Measurements from ENCODE around the gene USP31.

Gene USP31, protein sequence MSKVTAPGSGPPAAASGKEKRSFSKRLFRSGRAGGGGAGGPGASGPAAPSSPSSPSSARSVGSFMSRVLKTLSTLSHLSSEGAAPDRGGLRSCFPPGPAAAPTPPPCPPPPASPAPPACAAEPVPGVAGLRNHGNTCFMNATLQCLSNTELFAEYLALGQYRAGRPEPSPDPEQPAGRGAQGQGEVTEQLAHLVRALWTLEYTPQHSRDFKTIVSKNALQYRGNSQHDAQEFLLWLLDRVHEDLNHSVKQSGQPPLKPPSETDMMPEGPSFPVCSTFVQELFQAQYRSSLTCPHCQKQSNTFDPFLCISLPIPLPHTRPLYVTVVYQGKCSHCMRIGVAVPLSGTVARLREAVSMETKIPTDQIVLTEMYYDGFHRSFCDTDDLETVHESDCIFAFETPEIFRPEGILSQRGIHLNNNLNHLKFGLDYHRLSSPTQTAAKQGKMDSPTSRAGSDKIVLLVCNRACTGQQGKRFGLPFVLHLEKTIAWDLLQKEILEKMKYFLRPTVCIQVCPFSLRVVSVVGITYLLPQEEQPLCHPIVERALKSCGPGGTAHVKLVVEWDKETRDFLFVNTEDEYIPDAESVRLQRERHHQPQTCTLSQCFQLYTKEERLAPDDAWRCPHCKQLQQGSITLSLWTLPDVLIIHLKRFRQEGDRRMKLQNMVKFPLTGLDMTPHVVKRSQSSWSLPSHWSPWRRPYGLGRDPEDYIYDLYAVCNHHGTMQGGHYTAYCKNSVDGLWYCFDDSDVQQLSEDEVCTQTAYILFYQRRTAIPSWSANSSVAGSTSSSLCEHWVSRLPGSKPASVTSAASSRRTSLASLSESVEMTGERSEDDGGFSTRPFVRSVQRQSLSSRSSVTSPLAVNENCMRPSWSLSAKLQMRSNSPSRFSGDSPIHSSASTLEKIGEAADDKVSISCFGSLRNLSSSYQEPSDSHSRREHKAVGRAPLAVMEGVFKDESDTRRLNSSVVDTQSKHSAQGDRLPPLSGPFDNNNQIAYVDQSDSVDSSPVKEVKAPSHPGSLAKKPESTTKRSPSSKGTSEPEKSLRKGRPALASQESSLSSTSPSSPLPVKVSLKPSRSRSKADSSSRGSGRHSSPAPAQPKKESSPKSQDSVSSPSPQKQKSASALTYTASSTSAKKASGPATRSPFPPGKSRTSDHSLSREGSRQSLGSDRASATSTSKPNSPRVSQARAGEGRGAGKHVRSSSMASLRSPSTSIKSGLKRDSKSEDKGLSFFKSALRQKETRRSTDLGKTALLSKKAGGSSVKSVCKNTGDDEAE (N-terminal part only)
- 9.3 to 14.0 reads per million in 2 donors for total RNA-seq

- peak; percentile 75 to 94 (median 83) for DNase-seq
Measured at GRCh38 chr16:23149267-23149992, at the start of gene USP31. TSS of gene USP31 (minus strand) at chr16:23149452. CDS start at chr16:23149270, 182 bp downstream.

GRCh38 chr16:23196539-23196938 is 47.3 kb upstream of the USP31 start:
- no peak for DNase-seq

- no peak for DNase-seq
Measured at GRCh38 chr16:23195366-23195978, 46.2 kb upstream of the USP31 start.

- DNase-seq, result no peak
Measured at GRCh38 chr16:23194497-23195221, 45.4 kb upstream of the USP31 start.

- DNase-seq, result no peak
Measured at GRCh38 chr16:23188911-23189310, 39.7 kb upstream of the USP31 start.

- no peak for DNase-seq
Measured at GRCh38 chr16:23187341-23187740, 38.1 kb upstream of the USP31 start.

- no peak for DNase-seq
Measured at GRCh38 chr16:23186171-23186570, 36.9 kb upstream of the USP31 start.

DNA sequence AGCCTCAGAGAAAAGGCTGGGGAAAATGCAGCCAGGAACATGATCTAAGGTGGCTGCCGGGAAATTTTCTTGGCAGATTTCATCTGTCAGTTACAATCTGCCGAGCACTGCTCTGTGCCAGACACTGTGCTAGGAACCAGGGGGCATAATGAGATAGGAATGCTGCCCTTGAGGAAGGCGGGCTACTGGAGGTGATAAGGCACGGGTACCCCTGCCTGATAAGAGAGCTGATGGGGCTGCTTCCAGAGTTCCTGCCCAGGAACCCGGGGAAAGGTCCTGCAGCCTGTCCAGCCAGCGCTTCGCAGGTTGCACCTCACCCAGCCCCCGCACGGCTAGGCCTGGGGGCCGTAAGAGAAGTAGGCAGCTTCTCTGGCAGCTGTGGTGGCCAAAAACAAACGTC is 36.4 kb upstream of the USP31 start:
- DNase-seq, result no peak

GRCh38 chr16:23183543-23183862 is 34.3 kb upstream of the USP31 start:
- no peak for DNase-seq

DNA sequence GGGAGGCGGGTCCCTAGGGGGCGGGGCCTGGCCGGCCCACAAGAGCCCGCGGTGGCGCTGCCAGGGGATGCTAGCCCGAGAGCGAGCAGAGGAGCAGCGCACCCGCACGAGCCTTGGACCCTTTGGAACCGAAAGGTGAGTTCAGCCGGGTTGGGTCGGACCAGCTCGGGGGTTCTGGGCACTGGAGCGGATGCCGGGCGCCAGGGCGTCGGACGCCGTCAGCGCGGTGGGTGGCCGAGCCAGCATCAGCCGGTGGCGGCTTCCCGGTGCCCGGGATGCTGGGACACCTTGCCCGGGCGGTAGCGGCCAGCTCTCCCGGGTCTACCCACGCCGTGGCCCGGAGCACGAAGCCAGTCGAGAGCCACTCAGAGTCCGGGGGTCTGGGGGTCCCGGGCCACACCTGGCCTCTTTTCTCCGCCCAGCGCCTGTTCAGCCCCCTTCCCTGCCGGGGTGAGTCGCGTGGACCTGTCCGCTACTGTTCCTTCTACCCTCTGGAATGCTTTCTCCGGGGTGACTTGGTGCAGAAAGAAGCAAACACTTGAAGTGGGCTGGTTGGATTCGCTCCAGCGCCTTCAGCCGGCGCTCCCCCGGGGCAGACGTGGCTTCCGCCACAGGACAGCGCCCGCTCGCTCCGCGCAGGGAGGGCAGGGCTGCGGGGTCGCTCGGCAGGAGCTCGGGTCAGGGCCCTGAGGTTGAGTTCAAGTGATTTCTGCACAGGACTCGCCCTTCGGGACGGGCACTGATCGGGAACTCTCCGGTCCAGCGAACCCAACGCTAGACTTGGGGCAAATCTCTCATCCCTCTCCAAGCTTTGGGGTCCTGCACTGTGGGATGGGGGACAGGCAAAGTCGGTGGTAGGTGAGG is 33.7 kb upstream of the USP31 start, which contains the start of gene SCNN1G:
Gene SCNN1G (plus strand): TSS at position 67 of the 864 bp plus-strand sequence. CDS start 3,527 bp downstream, outside the sequence.
- no peak for DNase-seq

- peak; percentile 30 to 79 (median 45) for DNase-seq
Measured at GRCh38 chr16:23182206-23182678, 33.0 kb upstream of the USP31 start.

DNA sequence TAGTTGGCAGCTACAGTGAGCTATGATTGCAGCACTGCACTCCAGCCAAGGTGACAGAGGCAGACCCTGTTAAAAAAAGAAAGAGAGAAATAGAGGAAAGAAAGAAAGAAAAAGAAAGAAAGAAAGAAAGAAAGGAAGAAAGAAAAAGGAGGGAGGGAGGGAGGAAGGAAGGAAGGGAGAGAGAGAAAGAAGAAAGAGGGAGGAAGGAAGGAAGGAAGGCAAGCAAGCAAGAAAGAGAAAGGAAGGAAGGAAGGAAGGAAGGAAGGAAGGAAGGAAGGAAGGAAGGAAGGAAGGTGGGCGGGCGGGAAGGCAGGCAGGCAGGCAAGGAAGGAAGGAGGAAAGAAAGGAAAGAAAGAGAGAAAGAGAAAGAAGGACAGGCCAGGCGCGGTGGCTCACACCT is 32.3 kb upstream of the USP31 start:
- DNase-seq, result no peak

- DNase-seq, result no peak
Measured at GRCh38 chr16:23175651-23176050, 26.4 kb upstream of the USP31 start.

DNA sequence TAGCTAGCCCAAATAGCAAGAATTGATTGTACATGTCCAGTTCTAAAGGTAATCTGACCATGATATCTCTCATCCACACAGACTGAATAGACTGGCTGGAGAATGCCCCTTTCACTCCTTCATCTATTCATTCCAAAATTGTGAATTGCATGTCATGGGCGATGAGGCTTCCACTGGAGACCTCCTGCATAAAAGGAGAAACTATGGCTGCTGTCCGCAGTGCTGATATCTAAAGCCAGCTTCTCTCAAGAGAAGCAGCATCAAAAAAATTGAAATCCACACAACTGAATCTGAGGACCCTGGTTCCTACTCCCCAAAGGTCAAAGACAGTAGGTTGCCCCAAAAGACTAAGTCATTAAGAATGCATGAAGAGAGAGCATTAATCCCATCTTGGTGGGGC is 25.4 kb upstream of the USP31 start:
- DNase-seq, result no peak

- no peak for DNase-seq
Measured at GRCh38 chr16:23172994-23173393, 23.7 kb upstream of the USP31 start.

DNA sequence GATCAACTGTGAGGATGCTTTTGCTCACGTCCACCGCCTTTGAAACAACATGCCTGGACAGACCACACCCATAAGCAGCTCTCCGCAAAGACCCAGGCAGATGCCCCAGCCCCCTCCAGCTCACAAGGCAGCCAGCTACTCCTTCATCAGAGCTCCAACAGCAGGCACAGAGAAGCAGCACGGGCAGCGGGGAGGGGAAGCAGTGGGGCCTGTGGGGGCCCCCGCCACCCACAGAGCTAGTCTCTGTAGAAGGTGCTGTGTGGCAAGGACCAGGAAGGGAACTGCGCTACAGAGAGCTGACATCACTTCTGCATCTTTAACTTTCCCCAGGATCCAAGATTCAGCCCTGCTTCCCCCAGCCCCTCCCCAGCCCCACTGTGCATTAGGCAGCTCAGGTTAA is 23.3 kb upstream of the USP31 start:
- DNase-seq, result no peak

DNA sequence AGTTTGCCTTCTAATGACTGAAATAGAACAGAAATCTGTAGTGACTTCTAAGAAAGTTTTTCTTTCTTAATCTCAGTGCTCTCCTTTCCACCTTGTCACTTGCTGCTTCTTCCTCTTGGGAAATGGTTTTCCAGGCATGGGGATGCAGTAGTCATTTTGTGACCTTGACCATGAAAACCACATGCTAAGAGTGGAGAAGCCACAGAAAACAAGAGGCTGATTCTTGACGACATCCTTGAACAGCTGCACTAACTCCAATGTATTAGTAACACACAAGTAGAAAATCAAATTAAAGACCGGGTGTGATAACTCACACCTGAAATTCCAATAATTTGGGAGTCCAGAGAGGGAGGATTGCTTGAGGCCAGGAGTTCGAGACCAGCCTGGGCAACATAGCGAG is 15.5 kb upstream of the USP31 start:
- no peak for DNase-seq

DNA sequence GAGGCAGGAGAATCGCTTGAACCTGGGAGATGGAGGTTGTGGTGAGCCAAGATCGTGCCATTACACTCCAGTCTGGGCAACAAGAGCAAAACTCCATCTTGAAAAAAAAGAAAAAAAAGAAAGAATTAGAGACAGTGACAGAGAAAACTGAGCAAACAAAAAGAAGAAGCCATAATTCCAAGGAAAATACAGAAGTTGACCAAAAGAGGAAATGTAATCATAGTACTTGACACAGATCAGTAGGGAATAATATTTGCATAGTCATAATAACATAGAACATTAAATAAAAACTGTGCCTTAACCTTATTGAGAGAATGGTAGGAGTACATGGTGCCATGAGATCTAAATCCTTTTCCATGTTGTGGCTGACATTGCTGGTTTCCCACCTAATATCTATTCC is 14.7 kb upstream of the USP31 start:
- DNase-seq, result no peak

DNA sequence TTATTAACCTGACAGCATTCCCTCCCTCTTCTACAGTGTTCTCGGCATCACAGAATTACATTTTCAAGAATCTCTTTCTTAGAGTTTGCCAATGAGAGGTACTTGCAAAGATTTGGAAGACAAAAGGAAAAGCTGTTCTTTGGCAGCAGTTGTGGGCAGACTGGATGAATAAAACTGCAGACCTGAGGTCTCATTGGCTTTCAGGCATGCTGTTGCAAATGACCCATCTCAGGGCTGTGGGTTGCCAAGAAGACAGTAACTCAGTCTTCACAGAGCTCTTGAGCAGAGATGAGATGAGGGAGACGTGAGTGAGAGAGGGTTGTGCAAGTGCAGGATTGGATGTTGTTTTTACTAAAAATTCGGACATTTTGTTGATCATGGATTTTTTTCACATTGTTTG is 11.3 kb upstream of the USP31 start:
- DNase-seq, result no peak

GRCh38 chr16:23160082-23160481 is 10.8 kb upstream of the USP31 start:
- no peak for DNase-seq

Measured in T-helper 2 cell (primary cell).